Naive thymus-derived CD8-positive, alpha-beta T cell (primary cell): ENCODE results near the gene MEIKIN. TPM values are rescaled to one million over a fixed set of nuclear protein-coding genes. Genes with fewer than 3 reads are reported as not detected.

Source experiments
- ATAC-seq, 2 donors: fragments of 150-1000 bp; cut with Tn5 transposase in 1 of 2; sonication (Bioruptor Pico), chemical (Tn5 transposase) in 1 of 2; 1 replicate in 1 of 2; 2 replicates in 1 of 2; pipeline ENCODE4 v1.10.0; 2021; ENCODE audit warnings: mild to moderate bottlenecking in 2 of 2, moderate library complexity in 2 of 2
- POLR2A ChIA-PET: fragments of 350-600 bp; sonication (Branson Sonifier 250); formaldehyde crosslinking; loops from one replicate; lab custom pipeline; 2021; ENCODE audit warnings: antibody characterized with exemption; lab: Charles Lee
- DNase-seq, 10 donors: peaks; one replicate each; pipeline versions ENCODE4 v3.0.0 to v3.0.0-alpha.2; 2020 to 2022
- H3K27ac Mint-ChIP-seq, 10 donors: one replicate each; pipeline ENCODE4 v1.8.0; 2020 to 2022; ENCODE audit warnings: mild to moderate bottlenecking in 10 of 10, mixed read lengths in 10 of 10, moderate library complexity in 4 of 10, inconsistent platforms in 1 of 10
- H3K27me3 Mint-ChIP-seq, 5 donors: one replicate each; pipeline ENCODE4 v1.8.0; 2021 to 2022; ENCODE audit warnings: mixed read lengths in 5 of 5
- H3K36me3 Mint-ChIP-seq, 3 donors: one replicate each; pipeline ENCODE4 v1.8.0; 2020 to 2022; ENCODE audit warnings: mixed read lengths in 3 of 3, mild to moderate bottlenecking in 2 of 3, inconsistent platforms in 1 of 3
- H3K4me1 Mint-ChIP-seq, 4 donors: one replicate each; pipeline ENCODE4 v1.8.0; 2021 to 2022; ENCODE audit warnings: mixed read lengths in 4 of 4
- H3K4me3 Mint-ChIP-seq, 10 donors: one replicate each; pipeline ENCODE4 v1.8.0; 2020 to 2022; ENCODE audit warnings: mild to moderate bottlenecking in 10 of 10, mixed read lengths in 10 of 10, moderate library complexity in 6 of 10, inconsistent platforms in 1 of 10
- H3K9me3 Mint-ChIP-seq, 9 donors: one replicate each; pipeline ENCODE4 v1.8.0; 2020 to 2022; ENCODE audit warnings: mixed read lengths in 9 of 9, mild to moderate bottlenecking in 3 of 9, inconsistent platforms in 1 of 9, moderate library complexity in 1 of 9
- polyA plus RNA-seq, 3 donors: library from polyadenylated mRNA; unstranded; fragments of 300-500 nt; fragmentation: Illumina TruSeq; gene quantifications; one replicate each; pipeline ENCODE4 v1.2.3, GENCODE V29; 2021
- total RNA-seq, 8 experiments: library from RNA in 2 of 8; stranded (reverse) in 2 of 8; gene quantifications; one replicate each; pipeline ENCODE4 v1.2.3 and lab custom pipeline; 2021 to 2026

The MEIKIN gene
- total and polyA plus RNA-seq, 5 experiments from 2014 or later: 2.7 to 2.8 TPM; not detected in 3

GRCh38 chr5:131773805-131774204, 171.7 kb downstream of the MEIKIN start:
- Mint-ChIP-seq H3K27me3 (no peaks in the 10 kb centered on the region), H3K27ac (no peak overlapping the region), H3K4me1 (peaks cover 17 to 46% (median 25%) of the 10 kb centered on the region in 4 donors), H3K36me3 (peaks cover 0 to 3% (median 0%) of the 10 kb centered on the region in 3 donors), H3K9me3 (peaks cover 0 to 3% (median 0%) of the 10 kb centered on the region in 9 donors), H3K4me3 (no peak overlapping the region)
- POLR2A ChIA-PET: no interaction called here
- no peak for ATAC-seq
- no peak for DNase-seq

DNA sequence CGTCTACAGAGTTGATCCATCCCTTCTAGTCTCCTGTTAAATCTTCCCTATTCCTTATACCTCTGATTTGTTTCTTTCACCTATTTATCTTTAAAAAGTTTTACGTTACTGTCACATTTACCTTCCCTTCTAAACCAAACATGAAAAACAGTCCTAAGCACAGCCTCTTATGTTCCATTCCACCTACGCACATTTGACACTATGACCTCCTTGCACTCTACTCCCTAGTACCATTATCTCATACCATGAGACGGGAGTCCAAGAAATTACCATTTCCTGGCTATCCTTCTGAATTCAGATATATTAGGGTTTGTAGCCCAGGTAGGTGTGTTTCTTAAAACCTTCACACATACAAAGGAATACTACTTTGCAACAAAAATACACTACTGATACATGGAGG, 173.8 kb downstream of the MEIKIN start:
- H3K36me3 Mint-ChIP-seq: peaks cover 0 to 4% (median 0%) of the 10 kb centered on the region in 3 donors
- H3K4me3 Mint-ChIP-seq: no peak overlapping the region
- no peak overlapping the region for H3K27ac Mint-ChIP-seq
- H3K27me3 Mint-ChIP-seq: no peaks in the 10 kb centered on the region
- peaks cover 15 to 40% (median 20%) of the 10 kb centered on the region in 4 donors for H3K4me1 Mint-ChIP-seq
- DNase-seq: no peak
- peaks cover 0 to 4% (median 0%) of the 10 kb centered on the region in 9 donors for H3K9me3 Mint-ChIP-seq
- no peak for ATAC-seq
- POLR2A ChIA-PET: no interaction called here

GRCh38 chr5:131769961-131770360, 175.5 kb downstream of the MEIKIN start:
- Mint-ChIP-seq H3K4me1 (peaks cover 16 to 36% (median 23%) of the 10 kb centered on the region in 4 donors), H3K27ac (no peak overlapping the region), H3K27me3 (no peaks in the 10 kb centered on the region), H3K36me3 (peaks cover 0 to 9% (median 6%) of the 10 kb centered on the region in 3 donors), H3K9me3 (peaks cover 0 to 12% (median 2%) of the 10 kb centered on the region in 9 donors), H3K4me3 (no peak overlapping the region)
- POLR2A ChIA-PET: no interaction called here
- DNase-seq (no peak), ATAC-seq (no peak)

DNA sequence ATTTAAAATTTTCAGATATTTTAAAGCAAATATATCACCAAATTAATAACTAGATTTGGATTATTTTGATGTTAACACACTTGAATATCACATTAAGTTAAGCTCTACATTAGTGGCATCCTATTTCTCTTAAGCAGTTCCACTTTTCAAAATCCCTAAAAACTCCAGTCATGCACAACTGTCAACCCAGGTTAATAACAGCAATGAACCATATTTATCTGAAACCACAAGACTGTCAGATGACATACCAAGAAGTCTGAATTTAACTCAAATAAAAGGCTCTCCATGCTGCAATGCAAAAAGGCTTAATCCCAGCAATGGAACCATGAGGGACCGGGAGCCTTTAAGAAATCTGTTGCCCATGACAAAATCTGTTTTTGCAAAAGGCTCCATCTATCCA, 176.1 kb downstream of the MEIKIN start:
- DNase-seq (no peak), ATAC-seq (no peak)
- peaks cover 15 to 35% (median 21%) of the 10 kb centered on the region in 4 donors for H3K4me1 Mint-ChIP-seq
- no peak overlapping the region for H3K4me3 Mint-ChIP-seq
- H3K36me3 Mint-ChIP-seq: peaks cover 0 to 15% (median 10%) of the 10 kb centered on the region in 3 donors
- no peak overlapping the region for H3K27ac Mint-ChIP-seq
- no peaks in the 10 kb centered on the region for H3K27me3 Mint-ChIP-seq
- POLR2A ChIA-PET: no interaction called here
- H3K9me3 Mint-ChIP-seq: peaks cover 0 to 16% (median 2%) of the 10 kb centered on the region in 9 donors

GRCh38 chr5:131767891-131768290, 177.6 kb downstream of the MEIKIN start:
- POLR2A ChIA-PET: interaction anchor here (0.6 to 0.7 kb wide), 2 partner anchors 17 to 509 kb away, joined by 3 to 5 read pairs; no protein-coding TSS in a partner anchor
- Mint-ChIP-seq H3K27ac (no peak overlapping the region), H3K4me3 (no peak overlapping the region), H3K27me3 (no peaks in the 10 kb centered on the region), H3K9me3 (peaks cover under 1 to 27% (median 5%) of the 10 kb centered on the region in 9 donors), H3K4me1 (peaks cover 14 to 27% (median 22%) of the 10 kb centered on the region in 4 donors), H3K36me3 (peaks cover 5 to 20% (median 19%) of the 10 kb centered on the region in 3 donors)
- ATAC-seq: no peak
- no peak for DNase-seq

GRCh38 chr5:131766689-131767088, 178.8 kb downstream of the MEIKIN start:
- Mint-ChIP-seq H3K27me3 (no peaks in the 10 kb centered on the region), H3K4me1 (peaks cover 19 to 37% (median 33%) of the 10 kb centered on the region in 4 donors), H3K27ac (peak overlapping the region in 1 of 10 donors; percentile 61), H3K4me3 (no peak overlapping the region), H3K36me3 (peaks cover 9 to 26% (median 25%) of the 10 kb centered on the region in 3 donors), H3K9me3 (peaks cover 3 to 31% (median 10%) of the 10 kb centered on the region in 9 donors)
- POLR2A ChIA-PET: no interaction called here
- DNase-seq: no peak
- no peak for ATAC-seq

GRCh38 chr5:131765261-131765660, 180.2 kb downstream of the MEIKIN start:
- POLR2A ChIA-PET: no interaction called here
- peaks cover 16 to 44% (median 42%) of the 10 kb centered on the region in 4 donors for H3K4me1 Mint-ChIP-seq
- no peak overlapping the region for H3K4me3 Mint-ChIP-seq
- H3K9me3 Mint-ChIP-seq: peaks cover 3 to 31% (median 10%) of the 10 kb centered on the region in 9 donors
- peak overlapping the region in 1 of 10 donors; percentile 38 for H3K27ac Mint-ChIP-seq
- H3K36me3 Mint-ChIP-seq: peaks cover 9 to 26% (median 25%) of the 10 kb centered on the region in 3 donors
- no peak for DNase-seq
- H3K27me3 Mint-ChIP-seq: no peaks in the 10 kb centered on the region
- no peak for ATAC-seq

- no peak for DNase-seq
- ATAC-seq: no peak
Measured at GRCh38 chr5:131763968-131764367, 181.5 kb downstream of the MEIKIN start.

DNA sequence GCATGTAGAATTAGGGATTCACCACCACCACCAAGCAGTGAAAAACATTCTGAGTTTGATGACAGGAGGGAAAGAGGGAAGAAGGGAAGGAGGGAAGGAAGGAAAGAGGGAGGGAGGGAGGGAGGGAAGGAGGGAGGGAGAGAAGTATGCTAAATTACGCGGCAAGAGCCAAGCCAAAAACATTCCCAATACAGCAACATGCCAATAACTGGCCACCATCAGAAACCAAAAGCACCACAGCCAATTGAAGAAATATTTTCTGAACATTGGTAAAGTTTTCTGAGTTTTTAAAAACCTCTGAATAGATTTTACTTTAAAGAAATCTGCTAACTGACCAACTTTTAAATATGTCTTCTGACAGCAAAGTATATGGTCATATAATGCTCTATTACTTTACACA, 184.7 kb downstream of the MEIKIN start:
- Mint-ChIP-seq H3K4me1 (peaks cover 18 to 47% (median 27%) of the 10 kb centered on the region in 4 donors), H3K4me3 (no peak overlapping the region), H3K27me3 (no peaks in the 10 kb centered on the region), H3K36me3 (peaks cover 9 to 24% (median 21%) of the 10 kb centered on the region in 3 donors), H3K9me3 (peaks cover 3 to 28% (median 9%) of the 10 kb centered on the region in 9 donors), H3K27ac (no peak overlapping the region)
- no peak for ATAC-seq
- POLR2A ChIA-PET: no interaction called here
- DNase-seq: no peak

More at GRCh38 chr5:131763968-131764367, 181.5 kb downstream of the MEIKIN start:
- H3K27ac Mint-ChIP-seq: no peak overlapping the region
- H3K9me3 Mint-ChIP-seq: peaks cover 3 to 31% (median 10%) of the 10 kb centered on the region in 9 donors
- POLR2A ChIA-PET: no interaction called here
- H3K4me1 Mint-ChIP-seq: peaks cover 19 to 45% (median 35%) of the 10 kb centered on the region in 4 donors
- H3K4me3 Mint-ChIP-seq: no peak overlapping the region
- H3K36me3 Mint-ChIP-seq: peaks cover 9 to 26% (median 25%) of the 10 kb centered on the region in 3 donors
- H3K27me3 Mint-ChIP-seq: no peaks in the 10 kb centered on the region

- no peak for DNase-seq
- Mint-ChIP-seq H3K4me1 (peaks cover 20 to 53% (median 29%) of the 10 kb centered on the region in 4 donors), H3K36me3 (peaks cover 9 to 20% (median 13%) of the 10 kb centered on the region in 3 donors), H3K4me3 (no peak overlapping the region), H3K27me3 (no peaks in the 10 kb centered on the region), H3K9me3 (peaks cover 3 to 17% (median 8%) of the 10 kb centered on the region in 9 donors), H3K27ac (peak overlapping the region in 1 of 10 donors; percentile 22)
- POLR2A ChIA-PET: no interaction called here
- no peak for ATAC-seq
Measured at GRCh38 chr5:131759704-131760103, 185.8 kb downstream of the MEIKIN start.

DNA sequence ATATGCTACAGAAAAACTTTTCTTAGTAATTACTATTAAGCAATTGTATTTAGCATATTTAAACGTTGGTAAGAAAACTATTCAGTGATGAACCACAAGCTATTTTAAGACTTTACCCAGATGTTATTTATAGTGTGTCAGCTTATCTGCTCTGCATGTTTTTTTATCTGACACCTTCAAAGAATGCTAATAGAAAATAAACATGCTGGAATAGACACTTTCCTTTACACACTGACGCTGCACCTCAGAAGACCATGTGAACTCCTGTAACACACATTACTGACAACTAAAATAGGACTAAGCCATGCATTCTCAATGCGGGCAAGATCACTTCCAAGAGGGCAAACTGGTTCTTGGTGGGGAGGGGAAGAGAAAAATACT, 187.0 kb downstream of the MEIKIN start:
- peak overlapping the region in 5 of 10 donors; percentile 2 to 42 (median 30) for H3K4me3 Mint-ChIP-seq
- POLR2A ChIA-PET: no interaction called here
- peak overlapping the region in 1 of 10 donors; percentile 9 for H3K27ac Mint-ChIP-seq
- no peak for DNase-seq
- peaks cover 5 to 13% (median 5%) of the 10 kb centered on the region in 3 donors for H3K36me3 Mint-ChIP-seq
- H3K4me1 Mint-ChIP-seq: peaks cover 24 to 55% (median 30%) of the 10 kb centered on the region in 4 donors
- no peak for ATAC-seq
- peaks cover 2 to 11% (median 4%) of the 10 kb centered on the region in 9 donors for H3K9me3 Mint-ChIP-seq
- H3K27me3 Mint-ChIP-seq: no peaks in the 10 kb centered on the region

DNA sequence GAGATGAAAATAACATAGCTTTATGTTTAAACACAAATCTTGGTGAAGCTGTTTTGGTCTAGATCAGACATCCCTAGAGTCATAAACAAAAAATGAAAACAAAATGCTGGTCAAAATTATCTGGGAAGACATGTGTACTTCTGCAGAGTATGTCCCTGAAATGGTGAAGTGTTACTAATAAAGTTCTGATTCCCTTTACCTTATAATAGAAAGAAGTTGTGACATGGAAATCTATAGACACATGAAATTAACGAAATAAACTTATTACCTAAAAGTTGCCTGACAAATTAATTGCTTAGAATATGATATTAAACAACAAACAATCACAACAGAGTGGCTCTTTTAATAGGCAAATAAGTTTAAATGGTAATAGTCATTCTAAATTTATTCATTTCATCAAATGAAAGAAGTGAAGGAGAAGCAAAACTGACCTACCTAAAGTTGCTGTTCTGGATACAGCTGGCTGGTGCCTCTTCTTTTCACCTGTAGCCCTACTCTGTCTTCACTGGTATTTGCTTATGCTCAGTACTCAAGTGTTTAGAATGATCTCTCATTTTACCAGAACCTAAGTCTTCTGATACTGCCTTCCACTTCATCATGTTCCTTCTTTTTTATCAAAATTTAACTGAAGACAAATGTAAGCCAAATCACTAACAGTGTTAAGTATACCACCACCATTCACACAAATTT, 187.5 kb downstream of the MEIKIN start:
- POLR2A ChIA-PET: no interaction called here
- no peak for DNase-seq
- ATAC-seq: no peak
- Mint-ChIP-seq H3K4me3 (peak overlapping the region in 2 of 10 donors; percentile 2 to 8), H3K9me3 (peaks cover 2 to 7% (median 3%) of the 10 kb centered on the region in 9 donors), H3K36me3 (peaks cover 5 to 13% (median 7%) of the 10 kb centered on the region in 3 donors), H3K27ac (no peak overlapping the region), H3K4me1 (peaks cover 25 to 55% (median 30%) of the 10 kb centered on the region in 4 donors), H3K27me3 (no peaks in the 10 kb centered on the region)
